Activated CD4-positive, CD25-positive, alpha-beta regulatory T cell (primary cell): Measurements from ENCODE around the gene MPZ.
"Not testable (repeated sequence)": the region's sequence is repeated elsewhere in the genome, so short reads cannot be mapped to it uniquely, and the experiment has no call there.

Source experiments
- DNase-seq, 4 experiments: peaks; one replicate each; lab custom pipeline; 2025; lab: John Stamatoyannopoulos, UW

MPZ gene

GRCh38 chr1:161309868-161310267, at the start of gene MPZ:
Gene MPZ (minus strand): TSS chr1:161309968. CDS start chr1:161309905, 63 bp downstream.
- DNase-seq = no peak

- no peak for DNase-seq
Measured at GRCh38 chr1:161359291-161359690, 49.5 kb upstream of the MPZ start.

GRCh38 chr1:161357073-161357472, 47.3 kb upstream of the MPZ start:
- DNase-seq = no peak

GRCh38 chr1:161351482-161351881, 41.7 kb upstream of the MPZ start:
- no peak for DNase-seq

GRCh38 chr1:161350671-161351070, 40.9 kb upstream of the MPZ start:
- no peak for DNase-seq

- no peak for DNase-seq
Measured at GRCh38 chr1:161342821-161343220, 33.1 kb upstream of the MPZ start.

- DNase-seq = no peak
Measured at GRCh38 chr1:161342177-161342576, 32.4 kb upstream of the MPZ start.

GRCh38 chr1:161335796-161336195, 26.0 kb upstream of the MPZ start:
- DNase-seq = no peak

GRCh38 chr1:161333166-161333565, 23.4 kb upstream of the MPZ start:
- no peak for DNase-seq

- DNase-seq = no peak
Measured at GRCh38 chr1:161330346-161330745, 20.6 kb upstream of the MPZ start.

- DNase-seq = no peak
Measured at GRCh38 chr1:161324020-161324419, 14.3 kb upstream of the MPZ start.

- DNase-seq = not testable (repeated sequence)
Measured at GRCh38 chr1:161315841-161316674, 6.3 kb upstream of the MPZ start.

GRCh38 chr1:161314201-161314981, 4.6 kb upstream of the MPZ start, which contains the start of gene SDHC:
Gene SDHC (plus strand): TSS chr1:161314381. CDS start chr1:161314406, 25 bp downstream.
- DNase-seq = peak; percentile 70 to 88 (median 80)

GRCh38 chr1:161313554-161314200, 3.9 kb upstream of the MPZ start:
- DNase-seq = no peak

GRCh38 chr1:161311595-161312181, 1.9 kb upstream of the MPZ start:
- no peak for DNase-seq

GRCh38 chr1:161307892-161308638, 1.7 kb downstream of the MPZ start:
- no peak for DNase-seq

- peak in 1 of 4 experiments; percentile 5 for DNase-seq
Measured at GRCh38 chr1:161307230-161307768, 2.5 kb downstream of the MPZ start.

GRCh38 chr1:161305867-161306519, 3.8 kb downstream of the MPZ start:
- DNase-seq = peak; percentile 56 to 76 (median 68)

GRCh38 chr1:161304927-161305866, 4.6 kb downstream of the MPZ start:
- no peak for DNase-seq
